T-helper 22 cell (primary cell): ENCODE results near the gene NANOGP8.
"Not testable (repeated sequence)": the region's sequence is repeated elsewhere in the genome, so short reads cannot be mapped to it uniquely, and the experiment has no call there.

Experiments used
- DNase-seq: peaks from one replicate; pipeline ENCODE4 v3.0.0-alpha.2; 2020; ENCODE audit warnings: low read depth

The NANOGP8 gene

DNA sequence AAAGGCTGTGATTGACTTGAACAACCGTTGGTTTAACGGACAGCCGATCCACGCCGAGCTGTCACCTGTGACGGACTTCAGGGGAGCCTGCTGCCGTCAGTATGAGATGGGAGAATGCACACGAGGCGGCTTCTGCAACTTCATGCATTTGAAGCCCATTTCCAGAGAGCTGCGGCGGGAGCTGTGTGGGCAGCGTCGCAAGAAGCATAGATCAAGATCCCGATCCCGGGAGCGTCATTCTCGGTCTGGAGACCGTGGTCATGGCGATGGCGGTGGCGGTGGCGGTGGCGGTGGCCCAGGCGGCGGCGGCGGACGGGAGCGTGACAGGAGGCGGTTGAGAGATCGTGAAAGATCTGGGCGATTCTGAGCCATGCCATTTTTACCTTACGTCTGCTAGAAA lies 7.8 kb upstream of the NANOGP8 start:
- DNase-seq, result no peak

DNA sequence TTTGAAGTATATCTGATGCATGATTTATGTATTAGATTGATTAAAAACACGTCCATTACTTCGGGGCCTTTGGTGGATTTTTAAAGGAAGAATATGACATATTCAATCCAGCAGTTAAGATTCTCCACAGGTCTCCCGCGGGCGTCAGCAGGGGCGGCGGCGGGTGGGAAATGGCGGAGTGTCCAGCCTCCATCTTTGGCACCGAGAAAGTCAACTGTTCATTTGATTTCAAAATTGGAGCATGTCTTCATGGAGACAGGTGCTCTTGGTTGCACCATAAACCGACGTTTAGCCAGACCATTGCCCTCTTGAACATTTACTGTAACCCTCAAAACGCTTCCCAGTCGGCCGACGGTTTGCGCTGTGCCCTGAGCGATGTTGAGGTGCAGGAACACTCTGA lies 7.2 kb upstream of the NANOGP8 start:
- no peak for DNase-seq

- no peak for DNase-seq
These were observed 5.2 kb upstream of the NANOGP8 start for GRCh38 chr15:35090104-35090807.

DNA sequence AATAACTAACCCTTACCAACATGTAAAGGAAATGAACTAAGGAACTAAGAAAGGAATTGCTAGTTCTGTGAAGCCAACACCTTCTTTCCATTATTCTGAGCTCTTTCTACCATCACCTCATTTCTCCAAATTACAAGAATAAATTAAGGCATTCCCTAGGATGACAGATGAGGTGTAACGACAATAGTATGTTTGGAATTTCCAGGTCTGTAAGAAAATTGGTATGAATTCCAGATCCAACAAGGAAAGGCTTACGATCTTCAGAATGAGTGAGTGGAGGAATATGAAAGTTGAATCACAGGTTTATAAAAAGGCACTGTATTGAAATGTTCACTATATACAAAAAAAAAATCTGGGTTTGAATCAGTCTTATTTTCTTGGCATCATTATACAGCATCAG lies 4.5 kb upstream of the NANOGP8 start:
- DNase-seq, result no peak

- DNase-seq, result no peak
These were observed 3.2 kb upstream of the NANOGP8 start for GRCh38 chr15:35088329-35088728.

DNA sequence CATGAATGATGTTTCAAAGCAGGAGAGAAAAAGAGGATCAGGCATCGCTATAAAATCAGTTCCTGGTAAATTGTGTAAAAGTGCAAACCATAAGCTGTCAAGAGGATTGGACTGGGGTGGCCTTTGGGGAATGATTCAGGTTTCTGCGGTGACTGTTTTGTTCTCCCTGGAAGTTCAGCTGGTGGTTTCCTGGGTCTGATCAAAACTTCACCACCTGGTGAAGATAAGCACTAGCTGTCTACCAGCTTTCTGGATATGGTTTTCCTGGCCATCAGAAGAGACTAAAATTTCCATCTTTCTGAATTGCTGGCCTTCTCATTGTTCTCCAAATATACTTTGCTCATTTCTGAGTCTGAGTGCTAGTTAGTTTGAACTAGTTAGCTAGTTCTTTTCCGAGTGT lies 2.7 kb upstream of the NANOGP8 start:
- DNase-seq, result no peak

DNA sequence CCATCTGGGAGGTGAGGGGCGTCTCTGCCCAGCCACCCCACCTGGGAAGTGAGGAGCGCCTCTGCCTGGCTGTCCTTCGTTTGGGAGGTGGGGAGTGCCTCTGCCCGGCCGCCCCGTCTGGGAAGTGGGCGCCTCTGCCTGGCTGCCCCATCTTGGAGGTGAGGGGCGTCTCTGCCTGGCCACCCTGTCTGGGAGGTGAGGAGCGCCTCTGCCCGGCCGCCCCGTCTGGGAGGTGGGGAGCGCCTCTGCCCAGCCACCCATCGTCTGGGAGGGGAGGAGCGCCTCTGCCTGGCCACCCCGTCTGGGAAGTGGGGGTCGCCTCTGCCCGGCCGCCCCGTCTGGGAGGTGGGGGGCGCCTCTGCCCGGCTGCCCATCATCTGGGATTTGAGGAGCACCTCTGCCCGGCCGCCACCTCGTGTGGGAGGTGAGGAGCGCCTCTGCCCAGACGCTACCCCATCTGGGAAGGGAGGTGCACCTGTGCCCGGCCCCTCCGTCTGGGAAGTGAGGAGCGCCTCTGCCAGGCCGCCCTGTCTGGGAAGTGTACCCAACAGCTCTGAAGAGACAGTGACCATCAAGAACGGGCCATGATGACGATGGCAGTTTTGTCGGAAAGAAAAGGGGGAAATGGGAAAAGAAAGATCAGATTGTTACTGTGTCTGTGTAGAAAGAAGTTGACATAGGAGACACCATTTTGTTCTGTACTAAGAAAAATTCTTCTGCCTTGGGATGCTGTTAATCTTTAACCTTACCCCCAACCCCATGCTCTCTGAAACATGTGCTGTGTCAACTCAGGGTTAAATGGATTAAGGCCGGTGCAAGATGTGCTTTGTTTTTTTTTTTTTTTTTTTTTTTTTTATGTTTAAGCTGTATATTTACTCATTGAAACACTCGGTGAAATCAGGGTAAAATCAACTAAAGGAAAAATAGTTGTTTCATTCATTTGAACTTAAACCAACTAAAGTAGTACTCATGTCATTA lies 2.4 kb downstream of the NANOGP8 start:
- DNase-seq, result not testable (repeated sequence)

GRCh38 chr15:35081626-35082365 lies 3.3 kb downstream of the NANOGP8 start:
- DNase-seq, result not testable (repeated sequence)

GRCh38 chr15:35080226-35080625 lies 4.9 kb downstream of the NANOGP8 start:
- no peak for DNase-seq

DNA sequence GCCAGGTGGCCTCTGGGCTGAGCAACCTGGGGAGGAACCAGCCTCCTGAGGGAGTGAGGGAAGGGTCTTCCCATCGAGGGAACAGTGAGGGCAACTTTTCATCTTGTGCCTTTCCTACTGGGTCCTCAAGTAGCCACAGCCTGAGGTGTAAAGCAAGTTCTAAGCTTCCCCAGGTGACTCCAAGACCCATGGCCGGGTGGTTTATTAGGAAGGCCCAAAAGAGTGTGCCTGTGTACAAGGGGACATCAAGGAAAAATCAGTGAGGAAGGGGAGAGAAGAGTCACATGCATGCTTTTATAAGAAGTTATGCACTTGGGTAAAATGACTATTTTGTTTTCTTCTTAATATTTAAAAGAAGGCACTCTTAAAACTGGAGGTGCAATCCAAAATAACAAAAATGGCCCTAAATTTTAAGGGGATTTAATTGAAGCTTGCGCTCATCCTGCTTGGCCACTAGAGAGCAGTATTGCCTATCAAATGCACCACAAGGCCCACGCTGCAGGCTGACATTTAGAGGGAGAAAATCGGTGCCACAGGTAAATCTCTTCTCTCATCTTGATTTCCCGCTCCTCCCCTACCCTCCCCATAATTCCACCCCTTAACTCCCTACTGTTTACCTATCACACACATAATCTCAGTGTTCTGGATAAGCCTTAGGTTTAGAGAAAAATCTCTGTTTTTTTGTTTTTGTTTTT lies 6.7 kb downstream of the NANOGP8 start:
- no peak for DNase-seq

DNA sequence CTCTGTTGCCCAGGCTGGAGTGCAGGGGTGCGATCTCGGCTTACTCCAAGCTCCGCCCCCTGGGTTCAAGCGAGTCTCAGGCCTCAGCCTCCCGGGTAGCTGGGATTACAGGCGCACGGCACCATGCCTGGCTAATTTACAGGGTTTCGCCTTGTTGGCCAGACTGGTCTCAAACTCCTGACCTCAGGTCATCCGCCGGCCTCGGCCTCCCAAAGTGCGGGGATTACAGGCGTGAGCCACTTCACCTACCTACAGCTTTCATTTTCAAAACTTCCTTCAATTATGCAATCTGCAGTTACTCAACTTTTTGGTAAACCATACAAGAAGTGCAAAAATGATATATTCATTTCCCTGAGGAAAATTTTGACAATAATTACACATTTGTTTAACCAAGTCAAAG lies 14.0 kb downstream of the NANOGP8 start:
- DNase-seq, result no peak

DNA sequence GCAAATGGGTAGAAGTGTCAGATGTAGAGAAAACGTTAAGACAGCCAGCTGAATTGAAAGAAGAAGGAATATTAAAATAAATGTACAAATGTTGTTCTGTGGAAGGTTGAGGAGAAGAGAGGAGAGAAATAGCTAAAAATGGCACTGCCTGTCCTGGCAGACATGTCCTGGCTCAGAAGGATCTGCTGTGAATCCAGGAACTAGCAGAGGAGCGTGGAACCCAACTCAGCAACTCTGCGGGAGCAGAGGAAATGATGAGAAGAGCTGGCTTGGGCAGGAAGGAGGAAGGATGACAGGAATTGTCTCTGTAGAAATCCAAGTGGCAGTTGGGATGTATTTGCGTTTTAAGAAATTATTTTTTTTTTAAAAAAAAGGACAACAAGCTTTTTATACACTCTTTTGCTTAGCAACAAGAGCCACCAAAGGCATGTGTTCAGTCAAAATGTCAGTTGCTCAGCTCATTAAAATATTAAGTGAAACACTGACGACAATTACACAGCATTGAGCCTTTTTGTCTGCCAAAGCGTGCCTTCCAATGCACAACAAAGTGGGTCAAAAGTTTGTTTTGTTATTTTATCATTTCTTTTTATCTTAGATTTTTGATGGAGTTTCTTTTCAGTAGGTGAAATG lies 16.1 kb downstream of the NANOGP8 start:
- DNase-seq, result no peak

DNA sequence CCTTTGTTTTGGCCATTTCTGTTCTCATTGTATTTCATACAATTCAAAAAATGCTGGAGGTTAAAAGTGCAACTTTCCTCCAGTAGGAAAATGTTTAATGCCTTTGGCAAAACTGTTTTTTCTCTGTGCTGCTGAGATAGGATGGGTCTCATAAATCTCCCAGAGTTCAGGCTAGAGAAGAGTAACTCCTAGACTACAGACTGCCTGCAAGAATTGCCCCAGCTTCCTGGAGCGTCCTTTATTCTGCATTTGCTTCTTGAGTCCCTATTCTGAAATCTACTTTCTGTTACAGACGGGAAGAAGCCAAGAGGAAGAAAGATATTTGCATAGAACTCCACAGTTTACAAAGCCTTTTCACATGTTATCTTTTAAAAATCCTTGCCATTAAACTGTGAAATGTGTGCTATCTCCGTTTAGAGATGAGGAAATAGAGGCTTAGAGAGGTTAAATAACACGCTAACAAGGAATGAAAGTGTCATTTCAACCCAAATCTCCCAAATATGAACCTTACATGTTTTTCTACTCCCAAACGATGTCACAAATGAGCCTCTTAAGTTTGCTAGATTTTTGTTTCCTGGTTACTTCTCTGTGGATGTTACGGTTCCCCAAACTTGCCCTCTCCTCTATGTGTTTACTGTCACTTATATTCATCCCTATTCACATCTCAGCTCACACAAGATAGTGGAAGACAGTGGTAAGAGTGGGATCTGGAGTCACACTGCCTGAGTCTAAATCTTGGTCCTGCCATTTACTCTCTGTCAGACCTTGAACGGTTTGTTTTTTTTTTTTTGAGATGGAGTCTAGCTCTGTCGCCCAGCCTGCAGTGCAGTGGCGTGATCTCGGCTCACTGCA lies 17.4 kb downstream of the NANOGP8 start:
- no peak for DNase-seq

DNA sequence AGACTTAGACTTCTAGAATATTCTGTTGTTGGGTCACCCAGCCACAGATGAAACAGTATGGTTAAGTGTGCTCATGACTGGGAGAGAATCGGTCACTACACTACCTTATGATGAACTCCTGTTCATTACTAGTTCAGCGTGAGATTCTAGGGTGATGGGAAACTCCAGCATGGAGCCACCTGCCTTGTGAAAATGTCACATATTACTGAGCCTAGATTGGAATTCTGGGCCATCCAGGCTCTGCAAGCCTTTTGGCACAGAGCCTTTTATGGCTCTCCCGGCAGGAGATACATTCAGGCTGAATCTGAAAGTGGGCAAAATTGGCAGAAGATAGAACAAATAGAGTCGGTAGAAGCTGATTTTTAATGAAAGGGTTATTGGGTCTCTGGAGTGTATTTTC lies 19.0 kb downstream of the NANOGP8 start:
- DNase-seq, result no peak

GRCh38 chr15:35064576-35065190 lies 20.4 kb downstream of the NANOGP8 start:
- no peak for DNase-seq

DNA sequence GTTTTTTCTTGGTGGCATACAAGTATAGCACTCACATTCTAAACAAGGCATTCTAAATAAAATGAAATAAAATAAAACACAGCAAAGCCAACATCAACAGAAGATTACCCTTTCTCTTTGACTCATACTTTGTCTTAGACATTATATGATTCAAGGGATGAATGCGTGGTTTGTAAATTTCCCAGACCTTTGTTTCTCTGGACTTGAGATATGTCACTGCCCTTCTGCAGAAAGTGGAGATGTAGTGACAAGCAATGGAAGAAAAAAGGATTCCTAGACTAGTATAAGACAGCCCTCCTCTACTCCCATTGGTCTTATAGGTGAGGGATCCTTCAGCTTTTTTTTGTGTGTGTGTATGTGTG lies 22.4 kb downstream of the NANOGP8 start:
- DNase-seq, result no peak

DNA sequence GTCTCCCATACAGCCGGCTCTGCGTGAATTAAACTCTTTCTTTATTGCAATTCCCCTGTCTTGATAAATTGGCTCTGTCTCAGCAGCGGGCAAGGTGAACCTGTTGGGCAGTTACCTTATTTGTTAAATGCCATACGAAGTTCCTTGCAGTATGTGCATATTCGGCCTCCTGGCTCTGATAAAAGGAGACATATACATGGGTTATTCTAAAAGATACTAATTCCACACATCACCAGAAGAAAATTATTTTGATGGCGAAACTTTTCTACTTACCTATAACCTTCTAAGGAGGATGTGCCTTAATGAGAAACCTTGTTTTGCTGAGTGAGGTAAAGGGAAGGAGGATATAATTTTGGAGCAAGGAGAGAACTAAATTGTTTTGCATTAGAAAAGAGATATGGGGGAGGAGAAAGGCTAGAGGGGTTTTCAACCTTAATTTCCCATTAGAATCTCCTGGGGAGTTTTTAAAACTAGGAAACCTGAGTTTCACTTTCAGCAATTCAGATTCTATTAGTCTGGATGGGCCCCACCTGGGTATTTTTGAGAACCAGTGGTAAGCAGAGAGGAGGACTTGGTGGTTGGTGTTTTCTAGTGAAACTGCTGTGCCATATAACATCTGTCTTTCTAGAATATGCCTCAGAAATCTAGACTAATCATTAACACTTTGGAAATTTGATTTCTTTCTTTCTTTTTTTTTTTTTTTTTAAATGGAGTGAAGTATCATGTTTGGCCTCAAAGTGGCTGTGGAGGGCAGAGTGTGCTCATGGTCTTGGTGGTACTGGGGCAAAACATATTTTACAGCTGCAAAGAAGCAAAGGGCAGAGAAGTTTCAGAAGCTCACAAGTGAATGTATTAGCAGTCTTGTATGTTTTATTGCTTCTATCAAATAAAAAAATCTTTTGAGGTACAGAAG lies 23.0 kb downstream of the NANOGP8 start:
- DNase-seq, result no peak

DNA sequence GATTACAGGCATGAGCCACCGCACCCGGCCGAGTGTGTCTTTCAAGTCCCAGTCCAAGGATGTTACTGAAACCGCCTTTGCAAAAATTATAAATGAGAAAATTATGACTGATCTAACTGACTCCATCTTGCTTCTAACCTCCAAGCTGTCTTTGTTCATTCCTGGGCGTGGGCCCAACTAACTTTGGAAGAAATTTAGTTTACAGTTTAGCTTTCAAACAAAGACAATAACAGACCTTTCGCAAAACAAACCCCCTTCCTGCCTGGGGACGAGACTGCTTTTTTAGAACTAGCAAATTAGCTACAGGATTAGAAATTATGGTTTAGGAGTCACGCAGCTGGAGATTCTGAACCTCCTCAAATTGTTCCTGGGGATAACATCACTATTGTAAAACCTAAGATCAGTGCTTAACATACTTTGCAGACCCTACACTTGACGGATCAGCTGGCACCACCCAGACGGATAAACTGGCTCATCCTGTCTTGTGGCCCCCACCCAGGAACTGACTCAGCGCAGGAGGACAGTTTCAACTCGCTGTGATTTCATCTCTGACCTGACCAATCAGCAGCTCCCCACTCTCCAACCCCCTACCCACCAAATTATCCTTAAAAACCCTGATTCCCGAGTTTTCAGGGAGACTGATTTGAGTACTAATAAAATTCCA lies 23.8 kb downstream of the NANOGP8 start:
- DNase-seq, result no peak

DNA sequence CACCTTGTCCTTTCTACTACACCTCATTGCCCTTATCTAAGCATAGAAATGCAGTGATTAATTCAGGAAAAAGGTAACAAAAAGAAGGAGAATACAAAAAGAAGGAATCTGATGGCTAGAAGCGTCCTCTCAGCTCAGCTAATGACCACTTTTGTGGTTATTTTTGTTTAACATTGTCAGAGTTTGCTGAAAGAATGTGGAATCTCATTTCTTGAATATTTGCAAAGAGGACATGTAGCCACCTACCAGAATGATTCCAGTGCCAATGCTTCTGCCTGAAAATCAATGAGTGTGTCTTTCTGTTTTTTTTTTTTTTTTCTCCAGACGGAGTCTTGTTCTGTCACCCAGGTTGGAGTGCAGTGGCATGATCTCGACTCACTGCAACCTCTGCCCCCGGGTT lies 24.5 kb downstream of the NANOGP8 start:
- DNase-seq, result no peak
